Naive thymus-derived CD8-positive, alpha-beta T cell (primary cell): Measurements from ENCODE around the gene ADARB2. TPM values are rescaled to one million over a fixed set of nuclear protein-coding genes. Genes with fewer than 3 reads are reported as not detected.

Experiments
- ATAC-seq, 2 donors: fragments of 150-1000 bp; cut with Tn5 transposase in 1 of 2; sonication (Bioruptor Pico), chemical (Tn5 transposase) in 1 of 2; 1 replicate in 1 of 2; 2 replicates in 1 of 2; pipeline ENCODE4 v1.10.0; 2021; ENCODE audit warnings: mild to moderate bottlenecking in 2 of 2, moderate library complexity in 2 of 2
- POLR2A ChIA-PET: fragments of 350-600 bp; sonication (Branson Sonifier 250); formaldehyde crosslinking; loops from one replicate; lab custom pipeline; 2021; ENCODE audit warnings: antibody characterized with exemption; lab: Charles Lee
- DNase-seq, 10 donors: peaks; one replicate each; pipeline versions ENCODE4 v3.0.0 to v3.0.0-alpha.2; 2020 to 2022
- H3K27ac Mint-ChIP-seq, 10 donors: one replicate each; pipeline ENCODE4 v1.8.0; 2020 to 2022; ENCODE audit warnings: mild to moderate bottlenecking in 10 of 10, mixed read lengths in 10 of 10, moderate library complexity in 4 of 10, inconsistent platforms in 1 of 10
- H3K27me3 Mint-ChIP-seq, 5 donors: one replicate each; pipeline ENCODE4 v1.8.0; 2021 to 2022; ENCODE audit warnings: mixed read lengths in 5 of 5
- H3K36me3 Mint-ChIP-seq, 3 donors: one replicate each; pipeline ENCODE4 v1.8.0; 2020 to 2022; ENCODE audit warnings: mixed read lengths in 3 of 3, mild to moderate bottlenecking in 2 of 3, inconsistent platforms in 1 of 3
- H3K4me1 Mint-ChIP-seq, 4 donors: one replicate each; pipeline ENCODE4 v1.8.0; 2021 to 2022; ENCODE audit warnings: mixed read lengths in 4 of 4
- H3K4me3 Mint-ChIP-seq, 10 donors: one replicate each; pipeline ENCODE4 v1.8.0; 2020 to 2022; ENCODE audit warnings: mild to moderate bottlenecking in 10 of 10, mixed read lengths in 10 of 10, moderate library complexity in 6 of 10, inconsistent platforms in 1 of 10
- H3K9me3 Mint-ChIP-seq, 9 donors: one replicate each; pipeline ENCODE4 v1.8.0; 2020 to 2022; ENCODE audit warnings: mixed read lengths in 9 of 9, mild to moderate bottlenecking in 3 of 9, inconsistent platforms in 1 of 9, moderate library complexity in 1 of 9
- polyA plus RNA-seq, 3 donors: library from polyadenylated mRNA; unstranded; fragments of 300-500 nt; fragmentation: Illumina TruSeq; gene quantifications; one replicate each; pipeline ENCODE4 v1.2.3, GENCODE V29; 2021
- total RNA-seq, 8 experiments: library from RNA in 2 of 8; stranded (reverse) in 2 of 8; gene quantifications; one replicate each; pipeline ENCODE4 v1.2.3 and lab custom pipeline; 2021 to 2026

Gene ADARB2
- total and polyA plus RNA-seq, 5 experiments from 2014 or later = not detected

DNA sequence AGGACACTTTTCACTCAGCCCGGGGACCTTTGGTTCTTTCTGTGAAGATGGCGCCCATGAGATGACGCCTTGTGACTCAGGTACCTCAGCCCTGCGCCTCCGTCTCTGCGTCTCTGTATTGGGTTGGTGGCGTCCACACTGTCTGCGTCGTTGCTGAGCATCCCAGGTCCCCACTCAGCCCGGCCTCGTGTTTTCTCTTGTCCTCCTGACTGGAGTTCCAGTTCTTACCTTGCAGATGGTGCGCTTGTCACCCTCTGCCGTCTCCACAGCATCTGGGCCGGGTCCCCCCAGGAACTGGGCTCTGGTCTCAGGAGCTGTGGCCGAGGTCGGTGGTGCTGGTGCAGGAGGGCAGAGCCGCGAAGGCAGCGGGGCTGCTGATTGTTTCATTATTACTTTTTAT is 530.7 kb downstream of the ADARB2 start:
- no peak for ATAC-seq
- POLR2A ChIA-PET = no interaction called here
- H3K27me3 Mint-ChIP-seq = peaks cover 0 to 2% (median 0%) of the 10 kb centered on the region in 5 donors
- no peak for DNase-seq
- peaks cover 0 to 3% (median 0%) of the 10 kb centered on the region in 9 donors for H3K9me3 Mint-ChIP-seq
- no peak overlapping the region for H3K4me3 Mint-ChIP-seq
- H3K36me3 Mint-ChIP-seq = no peaks in the 10 kb centered on the region
- no peak overlapping the region for H3K27ac Mint-ChIP-seq
- peaks cover 0 to 7% (median 3%) of the 10 kb centered on the region in 4 donors for H3K4me1 Mint-ChIP-seq

- Mint-ChIP-seq H3K36me3 (no peaks in the 10 kb centered on the region), H3K9me3 (peaks cover 0 to 3% (median 0%) of the 10 kb centered on the region in 9 donors), H3K4me1 (peaks cover 0 to 7% (median 3%) of the 10 kb centered on the region in 4 donors), H3K4me3 (no peak overlapping the region), H3K27me3 (peaks cover 0 to 2% (median 0%) of the 10 kb centered on the region in 5 donors), H3K27ac (peak overlapping the region in 1 of 10 donors; percentile 11)
- POLR2A ChIA-PET = no interaction called here
- no peak for DNase-seq
- ATAC-seq = no peak
Measured at GRCh38 chr10:1206101-1206500, 531.2 kb downstream of the ADARB2 start.

DNA sequence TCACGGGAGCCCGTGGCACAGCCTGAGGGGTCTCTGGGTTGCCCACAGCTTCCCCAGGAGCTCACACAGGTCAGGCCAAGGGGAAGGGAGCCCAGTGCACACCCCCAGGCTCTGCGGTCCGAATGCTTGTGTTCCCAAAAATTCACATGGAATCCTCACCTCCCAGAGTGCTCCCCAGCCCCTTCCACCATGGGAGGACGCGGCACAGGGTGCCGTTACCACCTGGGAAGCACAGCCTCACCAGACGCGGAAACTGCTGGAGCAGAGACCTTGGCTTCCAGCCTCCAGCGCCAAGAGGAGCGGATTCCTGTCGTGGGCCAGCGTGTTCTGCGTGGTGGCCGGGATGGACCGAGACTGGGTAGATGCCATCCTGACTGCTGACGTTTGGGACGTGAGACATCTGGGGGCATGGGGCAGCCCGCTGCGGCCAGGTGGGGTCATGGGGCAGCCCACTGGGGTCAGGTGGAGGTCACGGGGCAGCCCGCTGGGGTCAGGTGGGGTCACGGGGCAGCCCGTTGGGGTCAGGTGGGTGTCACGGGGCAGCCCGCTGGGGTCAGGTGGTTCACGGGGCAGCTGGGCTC is 531.8 kb downstream of the ADARB2 start:
- no peak for DNase-seq
- Mint-ChIP-seq H3K27ac (no peak overlapping the region), H3K27me3 (no peaks in the 10 kb centered on the region), H3K9me3 (peaks cover 0 to 3% (median 0%) of the 10 kb centered on the region in 9 donors), H3K4me1 (peaks cover 0 to 7% (median 3%) of the 10 kb centered on the region in 4 donors), H3K36me3 (no peaks in the 10 kb centered on the region), H3K4me3 (no peak overlapping the region)
- POLR2A ChIA-PET = no interaction called here
- no peak for ATAC-seq

DNA sequence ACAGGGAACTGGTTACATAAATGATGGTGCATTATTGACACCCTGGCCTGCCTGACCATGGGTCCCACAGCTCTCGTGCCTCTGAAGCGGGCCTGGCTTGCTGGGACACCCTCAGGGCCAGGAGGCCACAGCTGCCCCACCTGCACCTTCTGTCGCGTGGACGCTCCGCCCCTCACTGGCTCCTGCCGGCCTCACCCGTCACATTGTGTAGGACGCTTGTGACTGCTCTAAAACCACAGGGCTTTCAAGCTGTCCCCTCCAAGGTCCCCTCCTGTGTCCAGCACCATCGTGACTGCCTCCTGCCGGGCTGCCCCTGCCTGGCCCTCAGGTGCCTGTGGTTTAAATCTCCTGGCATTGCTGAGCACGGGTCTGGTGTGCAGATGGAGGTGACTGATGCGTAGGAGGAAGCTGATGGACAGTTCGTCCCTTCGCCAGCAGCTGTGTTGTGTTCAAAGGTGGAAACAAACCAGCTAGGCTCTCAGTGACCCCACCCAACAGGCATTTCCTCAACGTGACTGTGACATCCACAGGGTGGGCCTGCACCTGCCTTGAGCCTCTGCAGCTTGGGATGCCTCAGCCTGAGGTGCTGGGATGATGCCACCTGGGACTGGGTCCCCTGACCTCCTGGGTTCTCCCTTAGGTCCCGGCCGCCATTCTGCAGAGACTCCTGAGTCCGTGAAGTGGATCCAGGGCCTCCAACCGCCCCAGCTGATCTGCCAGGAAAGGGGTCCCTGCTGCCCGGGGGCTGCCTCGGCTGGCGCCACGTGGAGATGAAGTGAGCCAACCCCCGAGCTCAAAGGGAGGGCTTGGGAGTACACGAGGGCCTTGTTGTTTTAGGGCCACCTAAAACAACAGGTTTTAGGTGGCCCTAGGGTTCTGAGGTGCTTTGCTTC is 532.6 kb downstream of the ADARB2 start:
- no peaks in the 10 kb centered on the region for H3K27me3 Mint-ChIP-seq
- POLR2A ChIA-PET = no interaction called here
- H3K4me3 Mint-ChIP-seq = no peak overlapping the region
- DNase-seq = no peak
- H3K36me3 Mint-ChIP-seq = no peaks in the 10 kb centered on the region
- ATAC-seq = no peak
- no peak overlapping the region for H3K27ac Mint-ChIP-seq
- H3K9me3 Mint-ChIP-seq = peaks cover 0 to 3% (median 0%) of the 10 kb centered on the region in 9 donors
- peaks cover 0 to 5% (median 1%) of the 10 kb centered on the region in 4 donors for H3K4me1 Mint-ChIP-seq

GRCh38 chr10:1203704-1204103 is 533.6 kb downstream of the ADARB2 start:
- Mint-ChIP-seq H3K36me3 (no peaks in the 10 kb centered on the region), H3K4me1 (peaks cover 0 to 2% (median 0%) of the 10 kb centered on the region in 4 donors), H3K27me3 (no peaks in the 10 kb centered on the region), H3K4me3 (no peak overlapping the region), H3K27ac (no peak overlapping the region), H3K9me3 (no peaks in the 10 kb centered on the region)
- DNase-seq (no peak), ATAC-seq (no peak)
- POLR2A ChIA-PET = no interaction called here

- no peaks in the 10 kb centered on the region for H3K36me3 Mint-ChIP-seq
- ATAC-seq (no peak), DNase-seq (no peak)
- H3K4me3 Mint-ChIP-seq = no peak overlapping the region
- POLR2A ChIA-PET = no interaction called here
- H3K9me3 Mint-ChIP-seq = no peaks in the 10 kb centered on the region
- no peaks in the 10 kb centered on the region for H3K27me3 Mint-ChIP-seq
- no peaks in the 10 kb centered on the region for H3K4me1 Mint-ChIP-seq
- H3K27ac Mint-ChIP-seq = no peak overlapping the region
Measured at GRCh38 chr10:1203216-1203615, 534.1 kb downstream of the ADARB2 start.

DNA sequence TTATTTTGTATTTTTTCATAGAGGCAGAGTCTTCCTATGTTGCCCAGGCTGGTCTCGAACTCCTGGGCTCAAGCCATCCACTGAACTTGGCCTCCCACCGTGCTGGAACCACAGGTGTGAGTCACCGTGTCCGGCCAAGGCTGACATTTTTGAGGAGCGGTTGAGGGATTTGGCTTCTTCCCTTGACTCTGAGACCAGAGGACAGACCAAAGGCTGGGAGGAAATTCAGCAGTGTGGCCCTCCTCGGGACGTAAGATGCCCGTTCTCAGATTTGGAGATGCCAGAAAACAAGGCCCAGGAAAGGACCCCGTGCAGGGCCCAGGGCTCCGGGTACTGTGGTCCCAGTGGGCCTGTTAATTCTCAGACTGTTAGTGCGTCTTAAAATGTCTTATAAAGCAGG is 535.0 kb downstream of the ADARB2 start:
- H3K4me3 Mint-ChIP-seq = no peak overlapping the region
- H3K27me3 Mint-ChIP-seq = no peaks in the 10 kb centered on the region
- H3K9me3 Mint-ChIP-seq = no peaks in the 10 kb centered on the region
- POLR2A ChIA-PET = no interaction called here
- no peaks in the 10 kb centered on the region for H3K4me1 Mint-ChIP-seq
- no peaks in the 10 kb centered on the region for H3K36me3 Mint-ChIP-seq
- ATAC-seq = no peak
- no peak overlapping the region for H3K27ac Mint-ChIP-seq
- DNase-seq = no peak

DNA sequence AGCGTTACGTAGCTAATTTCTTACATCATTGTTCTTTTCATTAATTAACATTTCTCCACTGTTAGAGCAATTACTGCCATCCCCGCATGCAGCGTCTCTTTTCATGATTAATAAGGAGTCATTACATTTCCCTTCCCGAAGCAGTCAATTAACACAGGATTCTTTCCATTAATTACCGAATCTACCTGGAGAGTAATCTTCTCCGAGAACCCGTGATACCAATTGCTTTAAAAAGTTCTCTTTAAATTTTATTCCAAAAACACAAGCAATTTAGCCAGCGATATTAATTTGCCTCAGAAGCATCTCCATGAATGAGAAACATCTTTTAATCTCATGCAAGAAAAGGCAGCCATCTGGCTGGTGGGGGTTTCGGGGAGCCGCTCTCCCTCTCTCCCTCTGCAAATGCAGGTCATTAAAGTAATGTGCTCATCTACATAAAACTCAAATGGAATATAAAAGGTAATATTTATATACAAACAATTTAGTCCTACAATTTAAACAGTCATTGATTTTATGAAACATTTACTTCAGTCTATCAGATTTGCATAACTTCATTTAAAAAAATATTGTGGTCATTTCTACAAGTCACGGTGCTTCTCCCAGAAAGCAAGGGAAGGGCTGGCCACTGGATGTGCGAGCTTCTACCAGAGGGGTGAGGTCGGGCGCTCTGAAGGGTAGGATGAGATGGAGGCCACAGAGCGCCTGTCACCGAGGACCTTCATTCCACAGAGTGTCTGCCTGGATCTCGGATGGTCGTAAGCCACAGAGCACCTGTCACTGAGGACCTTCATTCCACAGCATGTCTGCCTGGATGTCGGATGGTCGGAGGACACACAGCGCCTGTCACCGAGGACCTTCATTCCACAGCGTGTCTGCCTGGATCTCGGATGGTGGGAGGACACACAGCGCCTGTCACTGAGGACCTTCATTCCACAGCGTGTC is 536.2 kb downstream of the ADARB2 start:
- H3K27me3 Mint-ChIP-seq = peaks cover 0 to under 1% (median 0%) of the 10 kb centered on the region in 5 donors
- no peaks in the 10 kb centered on the region for H3K36me3 Mint-ChIP-seq
- H3K27ac Mint-ChIP-seq = peak overlapping the region in 1 of 10 donors; percentile 43
- no peak for ATAC-seq
- H3K4me3 Mint-ChIP-seq = no peak overlapping the region
- no peak for DNase-seq
- no peaks in the 10 kb centered on the region for H3K9me3 Mint-ChIP-seq
- POLR2A ChIA-PET = no interaction called here
- H3K4me1 Mint-ChIP-seq = no peaks in the 10 kb centered on the region

- POLR2A ChIA-PET = no interaction called here
- Mint-ChIP-seq H3K36me3 (no peaks in the 10 kb centered on the region), H3K4me1 (peaks cover 0 to under 1% (median 0%) of the 10 kb centered on the region in 4 donors), H3K27ac (no peak overlapping the region), H3K9me3 (no peaks in the 10 kb centered on the region), H3K4me3 (no peak overlapping the region), H3K27me3 (peaks cover 0 to 5% (median 0%) of the 10 kb centered on the region in 5 donors)
- DNase-seq (no peak), ATAC-seq (no peak)
Measured at GRCh38 chr10:1199897-1200721, 537.2 kb downstream of the ADARB2 start.

DNA sequence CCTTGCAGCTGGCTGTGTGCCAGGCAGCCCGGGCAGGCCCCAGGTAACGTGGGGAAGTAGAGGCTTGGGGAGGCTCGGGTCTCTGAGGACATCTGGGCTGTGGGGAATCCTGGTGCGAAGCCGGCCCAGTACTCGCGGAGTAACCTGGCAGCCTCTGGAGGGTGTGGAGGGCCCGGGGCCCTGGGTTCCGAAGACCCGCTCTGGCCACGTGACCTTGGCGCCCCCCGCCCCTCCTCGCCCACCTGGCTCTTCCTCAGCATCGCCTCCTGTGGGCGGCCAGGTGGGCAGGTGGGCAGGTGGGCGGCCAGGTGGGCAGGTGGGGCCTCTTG is 538.0 kb downstream of the ADARB2 start:
- H3K27me3 Mint-ChIP-seq = peaks cover 0 to 5% (median 0%) of the 10 kb centered on the region in 5 donors
- ATAC-seq = no peak
- POLR2A ChIA-PET = no interaction called here
- H3K36me3 Mint-ChIP-seq = no peaks in the 10 kb centered on the region
- peaks cover 2 to 5% (median 4%) of the 10 kb centered on the region in 4 donors for H3K4me1 Mint-ChIP-seq
- no peak overlapping the region for H3K4me3 Mint-ChIP-seq
- no peaks in the 10 kb centered on the region for H3K9me3 Mint-ChIP-seq
- H3K27ac Mint-ChIP-seq = no peak overlapping the region
- no peak for DNase-seq

DNA sequence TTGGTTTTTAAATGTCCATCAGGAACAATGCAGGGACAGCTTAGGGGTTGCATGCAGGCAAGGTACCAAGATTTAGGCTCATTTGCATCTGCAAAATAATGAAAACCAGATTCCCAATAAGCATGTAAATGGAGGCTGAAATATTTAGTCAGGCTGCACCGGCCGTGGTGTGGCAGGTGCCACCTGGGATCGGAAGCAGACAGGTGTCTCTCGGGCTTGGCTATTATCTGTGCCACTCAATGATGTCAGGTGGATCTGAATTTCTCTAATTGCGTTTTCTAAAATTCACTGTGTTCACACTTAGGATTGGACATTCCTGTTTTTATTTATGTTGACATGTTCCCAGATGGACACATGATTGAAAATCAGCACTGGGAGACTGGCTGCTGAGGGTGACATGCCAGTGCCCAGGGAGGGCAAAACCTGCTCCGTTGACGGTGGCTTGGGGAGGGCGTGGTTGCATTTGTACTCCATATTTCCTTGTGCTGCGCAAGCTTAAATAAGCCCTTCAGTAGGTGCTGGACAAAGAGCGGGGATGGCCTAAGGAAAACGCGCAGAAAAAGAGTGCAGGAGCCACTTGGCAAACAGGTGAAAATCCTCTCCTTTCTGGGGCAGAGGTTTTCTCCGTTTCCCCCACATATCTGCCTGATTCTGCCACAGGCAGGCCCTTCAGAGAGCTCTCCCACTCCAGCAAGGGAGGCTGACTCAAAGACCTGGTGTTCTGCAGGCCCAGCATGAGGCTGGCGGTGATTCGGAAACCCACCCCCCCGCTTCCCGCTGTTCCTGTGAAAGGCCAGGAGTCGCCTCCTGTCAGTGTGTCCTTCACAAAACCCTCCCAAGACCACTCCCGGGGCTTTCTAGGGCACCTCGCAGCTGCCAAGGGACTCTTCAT is 538.6 kb downstream of the ADARB2 start:
- H3K4me3 Mint-ChIP-seq = no peak overlapping the region
- H3K9me3 Mint-ChIP-seq = no peaks in the 10 kb centered on the region
- ATAC-seq = no peak
- H3K27ac Mint-ChIP-seq = no peak overlapping the region
- no peak for DNase-seq
- peaks cover 8 to 10% (median 9%) of the 10 kb centered on the region in 4 donors for H3K4me1 Mint-ChIP-seq
- H3K27me3 Mint-ChIP-seq = peaks cover 0 to 5% (median 0%) of the 10 kb centered on the region in 5 donors
- no peaks in the 10 kb centered on the region for H3K36me3 Mint-ChIP-seq
- POLR2A ChIA-PET = no interaction called here
